GM10248 (cell line): ENCODE measurements around the gene PURA.

ENCODE experiments used
- CTCF ChIA-PET: fragments of 300-600 bp; sonication (Branson Sonifier 250); formaldehyde crosslinking; extraction: SDS; loops from one replicate; lab custom pipeline; 2021; ENCODE audit warnings: antibody characterized with exemption; lab: Yijun Ruan, JAX
- POLR2A ChIA-PET: fragments of 350-650 bp; sonication (Branson Sonifier 250); formaldehyde crosslinking; extraction: SDS; loops from one replicate; lab custom pipeline; 2020; ENCODE audit warnings: antibody characterized with exemption; lab: Yijun Ruan, JAX
- DNase-seq: peaks from one replicate; pipeline ENCODE4 v3.0.0; 2012; ENCODE audit errors: extremely low spot score
- CTCF ChIP-seq: IDR thresholded peaks from 2 replicates; pipeline ENCODE4 v1.5.1; 2012; ENCODE audit warnings: mild to moderate bottlenecking, low read depth; ENCODE audit errors: extremely low read depth, missing control alignments, control extremely low read depth

The PURA gene

DNA sequence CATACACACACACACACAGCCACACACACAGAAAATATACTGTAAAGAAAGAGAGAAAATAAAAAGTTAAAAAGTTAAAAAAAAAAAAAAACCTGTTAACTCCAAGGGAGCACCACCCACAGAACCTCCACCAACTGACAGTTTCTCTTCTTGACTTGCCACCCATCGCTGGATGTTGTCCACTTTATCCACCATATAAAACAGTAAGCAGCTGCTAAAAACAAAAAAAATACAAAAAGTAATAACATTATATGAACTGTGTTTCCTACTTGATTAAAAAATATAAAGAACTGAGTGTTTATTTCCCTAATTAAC is 1.2 kb downstream of the PURA start:
- TF ChIP-seq CTCF, result no peak
- DNase-seq, result no peak
- CTCF ChIA-PET, result interaction anchor here (1.4 to 2.4 kb wide), 3 partner anchors 8 to 41 kb away, joined by 4 to 12 read pairs (median 5); no protein-coding TSS in a partner anchor
- POLR2A ChIA-PET, result interaction anchor here (0.7 kb wide), 1 partner anchor 437 kb away, joined by 4 read pairs; no protein-coding TSS in a partner anchor

DNA sequence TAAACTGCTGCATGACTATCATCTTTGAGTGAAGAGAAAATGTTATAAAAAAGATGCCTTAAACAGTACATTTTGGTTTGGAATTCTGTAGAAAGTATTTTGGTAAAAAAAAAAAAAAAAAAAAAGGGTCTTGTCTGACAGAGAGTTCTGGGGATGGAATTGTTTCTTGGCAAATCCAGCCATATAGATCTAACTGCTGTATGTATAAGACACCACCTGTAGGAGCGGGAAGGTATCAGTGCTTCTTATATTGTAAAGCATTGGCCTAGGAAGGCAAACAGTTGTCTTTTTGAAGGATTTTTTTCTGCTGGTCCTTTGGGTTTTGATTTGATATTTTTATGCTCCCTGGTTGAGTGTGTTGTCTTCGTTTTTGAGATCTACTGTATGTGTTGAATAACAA is 2.8 kb downstream of the PURA start:
- POLR2A ChIA-PET, result no interaction called here
- TF ChIP-seq CTCF, result no peak
- CTCF ChIA-PET, result interaction anchor here (0.8 to 3.3 kb wide), 6 partner anchors 10 to 351 kb away, joined by 3 to 29 read pairs (median 4); no protein-coding TSS in a partner anchor
- no peak for DNase-seq

DNA sequence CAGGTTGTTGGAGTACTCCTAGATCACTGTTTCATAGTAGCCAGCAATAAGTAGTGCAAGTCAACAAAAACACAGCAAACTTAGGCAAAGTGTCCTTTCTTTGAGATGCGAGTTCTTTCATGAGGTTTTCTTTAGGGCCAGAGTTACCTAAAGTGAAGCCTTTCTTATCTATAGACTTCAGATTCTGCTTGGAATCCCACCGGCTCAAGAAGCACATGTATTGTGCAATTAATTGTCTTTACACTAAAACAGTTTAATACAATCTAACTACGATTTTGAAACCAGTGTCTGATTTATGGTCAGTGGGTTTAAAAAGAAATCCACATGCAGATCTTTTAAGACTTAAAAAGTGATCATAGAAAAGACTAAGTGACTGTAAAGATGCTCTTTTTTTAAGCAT is 3.6 kb downstream of the PURA start:
- DNase-seq, result no peak
- POLR2A ChIA-PET, result no interaction called here
- TF ChIP-seq CTCF, result no peak
- CTCF ChIA-PET, result interaction anchor here (0.6 to 3.3 kb wide), 6 partner anchors 9 to 352 kb away, joined by 3 to 29 read pairs (median 4); no protein-coding TSS in a partner anchor

- ChIA-PET POLR2A (interaction anchor here (1.0 kb wide), 1 partner anchor 228 kb away, joined by 3 read pairs; the partner anchor contains the start of gene HBEGF), CTCF (interaction anchor here (3.3 kb wide), 1 partner anchor 26 kb away, joined by 29 read pairs; no protein-coding TSS in a partner anchor)
- DNase-seq, result no peak
- TF ChIP-seq CTCF, result no peak
Measured at GRCh38 chr5:140118302-140118936, 4.5 kb downstream of the PURA start.

- POLR2A ChIA-PET, result no interaction called here
- no peak for DNase-seq
- CTCF ChIA-PET, result interaction anchor here (1.2 kb wide), 1 partner anchor 22 kb away, joined by 3 read pairs; no protein-coding TSS in a partner anchor
- TF ChIP-seq CTCF, result no peak
Measured at GRCh38 chr5:140125637-140126036, 11.7 kb downstream of the PURA start, which contains the start of gene IGIP. Gene IGIP, plus strand, starts transcription at chr5:140125937. Its CDS starts 2,540 bp downstream, at chr5:140128477.

GRCh38 chr5:140126315-140127012 is 12.6 kb downstream of the PURA start:
- ChIA-PET CTCF (interaction anchor here (0.7 to 1.2 kb wide), 4 partner anchors 9 to 351 kb away, joined by 3 to 5 read pairs (median 3); no protein-coding TSS in a partner anchor), POLR2A (no interaction called here)
- DNase-seq, result no peak
- no peak for TF ChIP-seq CTCF
